Prostate gland (tissue), 2 donors: ENCODE results near the gene FHOD1.

ENCODE experiments used
- POLR2AphosphoS5 ChIP-seq: sonication (generic); formaldehyde crosslinking; IDR thresholded peaks from one replicate; pipeline ENCODE4 v1.6.1; 2017; ENCODE audit warnings: antibody characterized with exemption
- TF ChIP-seq, protein P1 (sequence below), 4 experiments: fragments of 200-600 bp in 2 of 4; fragments of 450-650 bp in 2 of 4; sonication (generic) in 2 of 4; IDR thresholded peaks; 1 replicate in 3 of 4; 2 replicates in 1 of 4; pipeline ENCODE4 v1.5.1; 2016 to 2019; ENCODE audit warnings: antibody characterized with exemption in 4 of 4, mild to moderate bottlenecking in 2 of 4, moderate library complexity in 2 of 4

DNA sequence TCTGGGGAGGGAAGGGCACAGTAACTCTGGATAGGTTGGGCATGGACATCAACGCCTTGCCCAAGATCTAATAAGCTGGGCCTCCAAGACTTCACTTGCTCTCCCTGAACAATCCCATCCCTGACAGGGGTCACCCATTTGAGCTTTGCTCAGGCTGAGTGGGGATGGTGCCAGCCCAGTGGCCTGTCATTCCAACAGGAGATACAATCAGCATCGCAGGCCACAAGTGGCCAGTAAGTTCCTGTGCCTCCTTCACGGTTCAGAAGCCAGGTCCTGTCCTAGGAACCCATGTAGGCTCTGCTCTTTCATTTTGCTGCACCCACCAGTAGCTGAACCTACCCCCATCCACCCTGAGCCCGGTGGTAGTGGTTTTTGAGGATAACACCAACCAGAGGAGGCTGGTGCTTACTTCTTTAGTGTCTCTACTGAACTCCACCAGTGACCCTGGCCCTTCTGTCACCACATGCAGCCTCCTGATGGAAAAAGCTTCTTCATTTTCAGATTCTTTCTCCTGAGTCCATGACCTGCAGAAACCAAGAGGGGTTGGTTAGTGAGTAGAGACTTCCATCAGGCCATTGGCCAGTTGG, 47.0 kb upstream of the FHOD1 start:
- TF ChIP-seq, protein P1, sequence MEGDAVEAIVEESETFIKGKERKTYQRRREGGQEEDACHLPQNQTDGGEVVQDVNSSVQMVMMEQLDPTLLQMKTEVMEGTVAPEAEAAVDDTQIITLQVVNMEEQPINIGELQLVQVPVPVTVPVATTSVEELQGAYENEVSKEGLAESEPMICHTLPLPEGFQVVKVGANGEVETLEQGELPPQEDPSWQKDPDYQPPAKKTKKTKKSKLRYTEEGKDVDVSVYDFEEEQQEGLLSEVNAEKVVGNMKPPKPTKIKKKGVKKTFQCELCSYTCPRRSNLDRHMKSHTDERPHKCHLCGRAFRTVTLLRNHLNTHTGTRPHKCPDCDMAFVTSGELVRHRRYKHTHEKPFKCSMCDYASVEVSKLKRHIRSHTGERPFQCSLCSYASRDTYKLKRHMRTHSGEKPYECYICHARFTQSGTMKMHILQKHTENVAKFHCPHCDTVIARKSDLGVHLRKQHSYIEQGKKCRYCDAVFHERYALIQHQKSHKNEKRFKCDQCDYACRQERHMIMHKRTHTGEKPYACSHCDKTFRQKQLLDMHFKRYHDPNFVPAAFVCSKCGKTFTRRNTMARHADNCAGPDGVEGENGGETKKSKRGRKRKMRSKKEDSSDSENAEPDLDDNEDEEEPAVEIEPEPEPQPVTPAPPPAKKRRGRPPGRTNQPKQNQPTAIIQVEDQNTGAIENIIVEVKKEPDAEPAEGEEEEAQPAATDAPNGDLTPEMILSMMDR (IDR thresholded peaks at IDR 0.05), result no peak
- TF ChIP-seq POLR2AphosphoS5, result no peak
